NT2/D1 (cell line): ENCODE data around the gene KPNA3.

ENCODE experiments used
- DNase-seq: peaks from one replicate; pipeline ENCODE4 v3.0.0-alpha.2; 2011; ENCODE audit warnings: low read depth, low spot score
- H3K27me3 ChIP-seq: 2 replicates; pipeline ENCODE4 v1.6.0; 2011; ENCODE audit warnings: mild to moderate bottlenecking; ENCODE audit not compliant: insufficient read length, insufficient read depth
- H3K36me3 ChIP-seq: 2 replicates; pipeline ENCODE4 v1.6.1; 2011; ENCODE audit warnings: mild to moderate bottlenecking, low read length, mixed read lengths; ENCODE audit not compliant: insufficient read depth, insufficient read length
- H3K4me1 ChIP-seq: 2 replicates; pipeline ENCODE4 v1.5.1; 2011; ENCODE audit not compliant: insufficient read depth, insufficient read length
- H3K4me3 ChIP-seq: 2 replicates; pipeline ENCODE4 v1.5.1; 2011; ENCODE audit warnings: low read depth; ENCODE audit not compliant: insufficient read length
- H3K9ac ChIP-seq: 2 replicates; pipeline ENCODE4 v1.6.0; 2011; ENCODE audit warnings: low read depth; ENCODE audit not compliant: insufficient read length
- H3K9me3 ChIP-seq: 2 replicates; pipeline ENCODE4 v1.5.1; 2011; ENCODE audit warnings: mild to moderate bottlenecking, low read length; ENCODE audit not compliant: insufficient read depth
- SUZ12 ChIP-seq: IDR thresholded peaks from 2 replicates; pipeline ENCODE4 v1.6.1; 2011; ENCODE audit not compliant: insufficient read length, insufficient read depth; ENCODE audit errors: extremely low read depth
- YY1 ChIP-seq: IDR thresholded peaks from 2 replicates; pipeline ENCODE4 v1.6.1; 2011; ENCODE audit not compliant: insufficient read length, insufficient read depth
- ZNF274 ChIP-seq: IDR thresholded peaks from 2 replicates; pipeline ENCODE4 v1.6.1; 2011; ENCODE audit warnings: mild to moderate bottlenecking, low read depth, low read length

Gene KPNA3

DNA sequence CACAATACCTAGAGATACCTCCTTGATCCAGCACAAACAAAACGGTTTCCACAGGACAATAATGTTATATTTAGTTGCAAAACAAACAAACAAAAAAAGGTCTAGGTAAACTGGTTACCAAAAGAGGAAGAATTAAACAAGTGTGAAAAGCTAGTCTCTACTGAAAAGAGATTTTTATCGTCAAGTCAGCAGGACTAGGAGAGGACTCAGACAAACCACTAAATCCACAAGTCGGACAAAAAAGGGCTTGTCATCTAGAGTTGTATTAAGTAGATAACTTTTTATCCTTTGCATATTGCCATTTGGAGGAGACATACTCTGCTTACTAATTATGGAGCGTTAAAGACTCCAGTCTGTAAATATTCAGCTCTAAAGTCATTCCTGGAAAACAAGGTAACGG is 9.9 kb upstream of the KPNA3 start:
- Histone ChIP-seq H3K4me1 (no peaks in the 10 kb centered on the region), H3K9ac (no peak overlapping the region), H3K9me3 (no peaks in the 10 kb centered on the region), H3K36me3 (no peaks in the 10 kb centered on the region), H3K4me3 (no peak overlapping the region), H3K27me3 (no peaks in the 10 kb centered on the region)
- no peak for TF ChIP-seq YY1
- TF ChIP-seq SUZ12, result no peak
- TF ChIP-seq ZNF274, result no peak
- no peak for DNase-seq

DNA sequence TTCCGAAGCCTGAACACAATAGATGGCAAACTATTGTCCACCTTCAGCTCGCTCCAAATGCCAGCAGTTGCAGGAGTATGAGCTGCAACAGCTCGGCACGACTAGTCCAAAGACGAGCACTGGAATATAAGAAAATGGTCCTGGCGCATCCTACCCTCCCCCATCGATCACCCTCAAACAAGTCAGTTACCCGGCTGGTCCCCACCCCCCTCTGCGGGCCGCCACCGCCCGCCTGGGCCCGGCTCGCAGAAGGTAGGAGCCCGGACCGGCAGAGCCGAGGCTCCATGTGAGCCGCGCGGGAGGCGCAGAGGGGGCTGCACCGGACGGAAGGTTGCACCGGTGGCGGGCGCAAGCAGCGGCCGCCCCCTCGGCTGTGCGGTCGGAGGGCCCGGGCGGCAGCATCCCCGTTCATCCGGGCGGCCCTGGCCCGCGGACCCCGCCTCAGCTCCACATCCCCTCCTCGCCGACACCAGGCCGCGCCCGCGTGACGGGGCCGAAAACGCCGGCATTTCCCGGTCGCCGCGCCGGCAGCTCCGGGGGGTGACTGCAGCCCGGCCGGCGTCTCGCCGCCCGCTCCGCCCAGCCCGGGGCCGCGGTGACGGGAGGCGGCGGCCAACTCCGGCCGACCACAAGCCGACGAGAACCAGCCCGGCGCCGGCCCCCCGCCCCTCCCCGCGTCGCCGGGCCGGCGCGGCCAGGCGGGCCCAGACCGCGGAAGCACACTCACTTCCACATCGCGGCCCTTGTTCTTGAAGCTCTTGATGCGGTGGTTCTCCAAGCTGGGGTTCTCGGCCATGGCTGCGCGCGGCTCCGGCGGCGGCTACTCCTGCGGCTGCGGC is 552 bp downstream of the KPNA3 start:
- Histone ChIP-seq H3K9ac (peak overlapping the region; percentile 67), H3K27me3 (no peaks in the 10 kb centered on the region), H3K9me3 (no peaks in the 10 kb centered on the region), H3K4me1 (no peaks in the 10 kb centered on the region), H3K36me3 (no peaks in the 10 kb centered on the region), H3K4me3 (peak overlapping the region; percentile 50)
- TF ChIP-seq ZNF274, result no peak
- peak; percentile 3 for DNase-seq

DNA sequence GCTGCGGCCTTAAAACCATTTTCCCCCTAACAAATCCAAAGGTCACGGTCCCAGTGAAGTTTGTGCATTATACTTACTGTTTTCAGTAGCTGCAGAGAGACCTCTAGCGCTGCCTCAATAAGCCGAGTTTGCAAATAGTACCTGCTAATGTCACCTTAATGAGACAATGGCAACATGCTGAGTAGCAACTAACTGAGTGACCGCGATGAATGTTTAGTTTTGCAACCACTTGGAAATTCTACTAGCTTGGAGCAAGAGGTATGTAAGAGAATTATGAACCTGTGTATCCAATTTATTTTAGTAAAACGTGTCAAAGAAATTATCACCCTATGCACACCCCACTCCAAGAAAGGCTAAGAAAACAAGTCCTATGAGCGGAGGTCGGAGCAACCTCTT is 1.2 kb downstream of the KPNA3 start:
- no peaks in the 10 kb centered on the region for H3K4me1 ChIP-seq
- H3K9ac ChIP-seq, result peak overlapping the region; percentile 67
- no peak for TF ChIP-seq SUZ12
- TF ChIP-seq YY1, result no peak
- peak overlapping the region; percentile 50 for H3K4me3 ChIP-seq
- H3K27me3 ChIP-seq, result no peaks in the 10 kb centered on the region
- peak; percentile 5 for DNase-seq
- H3K9me3 ChIP-seq, result no peaks in the 10 kb centered on the region
- H3K36me3 ChIP-seq, result no peaks in the 10 kb centered on the region

DNA sequence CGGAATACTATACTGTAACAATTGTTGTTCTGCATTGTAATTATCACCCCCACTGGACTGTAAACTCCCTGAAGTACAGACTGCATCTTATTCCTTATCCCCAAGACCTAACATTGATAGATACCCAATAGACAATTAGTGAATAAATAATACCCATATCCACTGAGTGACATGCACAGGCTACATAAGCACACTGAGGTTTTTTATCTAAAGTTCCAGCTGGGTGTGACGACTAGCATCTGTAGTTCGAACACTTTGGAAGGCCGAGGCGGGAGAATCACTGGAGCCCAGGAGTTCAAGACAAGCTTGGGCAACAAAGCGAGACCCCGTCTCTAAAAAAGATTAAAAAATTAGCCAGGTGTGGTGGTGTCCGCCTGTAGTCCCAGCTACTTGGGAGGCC is 2.5 kb downstream of the KPNA3 start:
- no peak for TF ChIP-seq ZNF274
- no peak for TF ChIP-seq SUZ12
- no peak for TF ChIP-seq YY1
- Histone ChIP-seq H3K36me3 (no peaks in the 10 kb centered on the region), H3K9ac (no peak overlapping the region), H3K4me1 (no peaks in the 10 kb centered on the region), H3K4me3 (no peak overlapping the region), H3K27me3 (no peaks in the 10 kb centered on the region), H3K9me3 (no peaks in the 10 kb centered on the region)
- no peak for DNase-seq

DNA sequence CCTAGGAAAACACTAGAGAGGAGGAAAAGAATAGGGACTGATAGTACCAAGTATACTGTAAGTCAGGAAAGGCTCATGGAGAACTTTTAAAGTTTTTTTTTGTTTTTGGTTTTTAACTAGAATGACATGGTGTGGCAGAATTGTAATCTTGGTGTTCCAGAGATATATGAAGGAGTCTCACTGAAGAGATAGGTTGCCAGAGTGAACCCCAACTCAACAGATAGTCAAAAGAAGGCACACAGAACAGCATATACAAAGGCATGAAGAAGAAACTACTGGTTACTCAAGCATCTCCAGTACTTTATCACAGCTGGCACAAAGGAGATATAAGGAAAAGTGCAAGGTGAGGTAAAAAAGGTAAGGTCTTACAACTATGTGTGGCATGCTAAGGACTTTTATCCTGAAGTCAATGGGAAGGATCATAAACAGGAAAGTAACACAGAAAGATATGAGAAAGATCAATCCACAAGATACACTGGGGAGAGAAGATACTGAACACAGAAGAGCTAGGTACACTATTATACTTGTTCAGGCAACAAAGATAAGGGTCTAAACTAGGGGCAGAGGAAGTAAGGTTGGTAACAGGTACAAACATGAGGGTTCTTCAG is 6.0 kb downstream of the KPNA3 start:
- Histone ChIP-seq H3K36me3 (no peaks in the 10 kb centered on the region), H3K9ac (no peak overlapping the region), H3K9me3 (no peaks in the 10 kb centered on the region), H3K4me1 (no peaks in the 10 kb centered on the region), H3K4me3 (no peak overlapping the region), H3K27me3 (no peaks in the 10 kb centered on the region)
- TF ChIP-seq ZNF274, result no peak
- TF ChIP-seq SUZ12, result no peak
- no peak for TF ChIP-seq YY1
- DNase-seq, result no peak

DNA sequence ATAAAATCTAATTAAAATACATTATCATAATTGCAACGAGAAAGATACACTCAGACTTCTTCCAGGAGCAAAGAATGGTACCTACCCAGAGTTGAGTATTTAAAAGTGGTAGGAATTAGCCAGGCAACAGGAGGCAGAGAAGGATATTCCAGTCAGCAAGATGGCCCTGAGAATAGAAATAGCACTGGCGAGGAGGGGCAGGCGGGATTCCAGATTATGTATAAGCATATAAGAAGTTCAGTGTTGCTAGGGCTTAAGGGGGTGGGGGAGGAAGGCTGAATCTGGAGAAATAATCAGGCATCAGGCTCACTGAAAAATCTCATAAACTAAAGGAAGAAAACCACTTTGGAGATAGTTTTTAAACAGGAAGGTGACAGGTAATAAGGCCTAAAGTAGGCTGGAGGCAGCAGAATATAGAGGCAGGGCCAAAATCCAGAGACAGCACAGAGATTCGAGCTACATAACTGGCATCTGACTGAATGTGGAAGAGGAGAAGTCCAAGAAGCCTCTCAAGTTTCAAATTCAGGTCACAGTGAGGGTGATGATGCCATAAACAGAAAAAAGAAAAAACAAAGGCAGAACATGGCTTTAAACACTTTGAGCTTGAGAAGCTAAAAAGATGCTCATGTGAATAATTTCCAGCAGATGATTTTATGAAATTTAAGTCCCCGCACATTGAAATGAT is 7.5 kb downstream of the KPNA3 start:
- Histone ChIP-seq H3K4me3 (no peak overlapping the region), H3K36me3 (no peaks in the 10 kb centered on the region), H3K9ac (no peak overlapping the region), H3K27me3 (no peaks in the 10 kb centered on the region), H3K4me1 (no peaks in the 10 kb centered on the region), H3K9me3 (no peaks in the 10 kb centered on the region)
- TF ChIP-seq ZNF274 (no peak), SUZ12 (no peak), YY1 (no peak)
- DNase-seq, result no peak

DNA sequence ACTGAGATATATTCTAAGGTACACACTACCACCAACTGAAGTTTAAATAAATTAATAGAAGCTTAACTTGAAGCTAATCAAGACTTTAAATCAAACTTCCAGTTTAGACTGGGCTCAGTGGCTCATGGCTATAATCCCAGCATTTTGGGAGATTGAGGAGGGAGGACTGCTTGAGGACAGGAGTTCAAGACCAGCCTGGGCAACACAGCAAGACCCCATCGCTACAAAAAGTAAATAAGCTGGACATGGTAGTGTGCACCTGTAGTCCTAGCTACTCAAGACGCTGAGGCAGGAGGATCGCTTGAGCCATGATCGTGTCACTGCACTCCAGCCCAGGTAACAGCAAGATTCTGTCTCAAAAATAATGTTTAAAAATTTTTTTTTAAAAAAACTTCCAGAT is 8.6 kb downstream of the KPNA3 start:
- Histone ChIP-seq H3K4me1 (no peaks in the 10 kb centered on the region), H3K27me3 (no peaks in the 10 kb centered on the region), H3K4me3 (no peak overlapping the region), H3K9me3 (no peaks in the 10 kb centered on the region), H3K9ac (no peak overlapping the region), H3K36me3 (no peaks in the 10 kb centered on the region)
- DNase-seq, result no peak
- no peak for TF ChIP-seq SUZ12
- no peak for TF ChIP-seq ZNF274
- TF ChIP-seq YY1, result no peak
